Spleen (tissue), 11 donors: Measurements from ENCODE around the gene PDCD4. TPM values are rescaled to one million over a fixed set of nuclear protein-coding genes. Genes with fewer than 3 reads are reported as not detected.

Experiments used
- DNase-seq: peaks from one replicate; pipeline ENCODE4 v3.0.0-alpha.2; 2020
- H3K27ac ChIP-seq, 8 donors: fragments of 200-600 bp; sonication (generic) in 7 of 8; 1 replicate in 4 of 8; 2 replicates in 4 of 8; pipeline versions ENCODE4 v1.5.0 to v1.8.0; 2016 to 2021; ENCODE audit warnings: inconsistent platforms in 4 of 8, mild to moderate bottlenecking in 4 of 8, moderate library complexity in 1 of 8
- H3K27me3 ChIP-seq, 7 donors: fragments of 200-600 bp; sonication (generic) in 6 of 7; replicated peaks in 1 of 7; 1 replicate in 4 of 7; 2 replicates in 3 of 7; pipeline versions ENCODE4 v1.5.0 to v1.8.0; 2016 to 2021; ENCODE audit warnings: inconsistent platforms in 3 of 7, mild to moderate bottlenecking in 1 of 7
- H3K36me3 ChIP-seq, 6 donors: fragments of 200-600 bp; sonication (generic) in 5 of 6; 1 replicate in 4 of 6; 2 replicates in 2 of 6; pipeline versions ENCODE4 v1.5.0 to v1.8.0; 2016 to 2021; ENCODE audit warnings: inconsistent platforms in 2 of 6
- H3K4me1 ChIP-seq, 6 donors: fragments of 200-600 bp; sonication (generic) in 5 of 6; 1 replicate in 3 of 6; 2 replicates in 3 of 6; pipeline versions ENCODE4 v1.5.0 to v1.8.0; 2016 to 2021; ENCODE audit warnings: inconsistent platforms in 3 of 6
- H3K4me3 ChIP-seq, 8 donors: fragments of 200-600 bp; sonication (generic) in 7 of 8; 1 replicate in 4 of 8; 2 replicates in 4 of 8; pipeline versions ENCODE4 v1.5.0 to v1.8.0; 2016 to 2021; ENCODE audit warnings: inconsistent platforms in 4 of 8, mild to moderate bottlenecking in 4 of 8, moderate library complexity in 2 of 8
- H3K9me3 ChIP-seq, 8 donors: fragments of 200-600 bp; sonication (generic) in 7 of 8; 1 replicate in 4 of 8; 2 replicates in 4 of 8; pipeline versions ENCODE4 v1.5.0 to v1.8.0; 2016 to 2021; ENCODE audit warnings: inconsistent platforms in 4 of 8
- POLR2A ChIP-seq, 3 donors: fragments of 450-650 bp; IDR thresholded peaks; one replicate each; pipeline ENCODE4 v1.5.1; 2017; ENCODE audit warnings: antibody characterized with exemption in 3 of 3, mild to moderate bottlenecking in 1 of 3
- POLR2AphosphoS5 ChIP-seq, 3 donors: sonication (generic); formaldehyde crosslinking; IDR thresholded peaks; one replicate each; pipeline ENCODE4 v1.5.1; 2017; ENCODE audit warnings: antibody characterized with exemption in 3 of 3
- WGBS, 5 donors: extraction: QIAGEN DNeasy Blood & Tissue Kit in 3 of 5; methylation state at CpG; one replicate each; pipeline versions ENCODE4 v1.1.5 to v1.1.7; 2013 to 2018; 5-methylcytosine and 5-hydroxymethylcytosine counted together
- intact Hi-C: fragments of 100-400 bp; cut with DNase I; formaldehyde crosslinking; loops from one replicate; pipeline ENCODE4 v1.15.0; 2023; ENCODE audit warnings: low total_unique reads
- polyA plus RNA-seq, 3 donors: library from polyadenylated mRNA; stranded (reverse); fragments of 200-250 nt; gene quantifications; one replicate each; pipeline ENCODE4 v1.2.1, GENCODE V29; 2013
- total RNA-seq, 7 donors: library from RNA; depleted of rRNA in 3 of 7; stranded (reverse); fragments of >200 nt in 3 of 7; fragmentation: NEBNext Ultra II Directional in 4 of 7; extraction: Animal tissue kit (Norgen Biotek cat#: 25700) in 4 of 7; gene quantifications; one replicate each; pipeline versions ENCODE4 v1.1.0 to v1.2.1, GENCODE V29; 2016 to 2021
- TF ChIP-seq, protein P1 (sequence below), 11 experiments: fragments of 200-600 bp in 7 of 11; fragments of 450-650 bp in 4 of 11; sonication (generic) in 4 of 11; IDR thresholded peaks in 8 of 11; conservative IDR thresholded peaks in 3 of 11; 1 replicate in 7 of 11; 2 replicates in 4 of 11; pipeline versions ENCODE4 v1.4.0 to v1.8.0; 2016 to 2021; ENCODE audit warnings: antibody characterized with exemption in 11 of 11, inconsistent platforms in 4 of 11, mild to moderate bottlenecking in 1 of 11
- donor health status: healthy with polysubstance abuse.
- donor health status: DM: no; HTN: no; CAD: no; lungs with moderate emphysema.
- donor health status: DM: no; HTN: no; CAD: no.
- donor health status: Bipolar disorder and iron deficiency.
- donor health status: healthy.
- donor health status: DM: no; HTN: no; CAD: no.
- donor health status: DM: yes; HTN: yes; CAD: no.

Gene PDCD4
- total and polyA plus RNA-seq, 10 donors = 121 to 204 (median 161) TPM

DNA sequence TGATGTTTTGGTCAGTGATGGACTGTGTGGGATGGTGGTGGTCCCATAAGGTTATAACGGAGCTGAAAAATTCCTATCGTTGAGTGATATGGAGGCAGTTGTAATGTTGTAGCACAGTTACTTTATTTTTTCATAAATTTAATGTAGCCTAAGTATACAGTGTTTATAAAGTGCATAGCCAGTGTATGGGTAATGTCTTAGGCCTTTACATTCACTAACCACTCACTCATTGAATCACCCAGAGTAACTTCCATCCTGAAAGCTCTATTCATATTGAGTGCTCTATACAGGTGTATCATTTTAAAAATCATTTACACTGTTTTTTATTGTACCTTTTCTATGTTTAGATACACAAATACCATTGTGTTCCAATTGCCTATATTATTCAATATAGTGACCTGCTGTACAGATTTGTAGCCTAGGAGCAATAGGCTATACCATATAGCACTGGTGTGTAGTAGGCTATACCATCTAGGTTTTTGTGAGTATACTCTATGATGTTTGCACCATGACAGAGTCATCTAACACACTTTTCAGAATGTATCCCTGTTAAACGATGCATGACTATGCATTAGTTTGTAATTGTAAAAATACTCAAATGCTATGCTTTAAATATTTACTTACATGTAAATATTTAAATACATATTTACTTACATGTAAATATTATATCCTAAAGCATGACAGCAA lies 21.0 kb downstream of the PDCD4 start:
- DNase-seq = no peak
- H3K27me3 ChIP-seq = no peaks in the 10 kb centered on the region
- H3K4me1 ChIP-seq = peaks cover 0 to 92% (median 35%) of the 10 kb centered on the region in 6 donors
- no peaks in the 10 kb centered on the region for H3K9me3 ChIP-seq
- intact Hi-C loops = loop anchor here (5.0 kb wide), 2 partner anchors 90 to 145 kb away; no protein-coding TSS in a partner anchor
- no peak overlapping the region for H3K27ac ChIP-seq
- H3K4me3 ChIP-seq = no peak overlapping the region
- 92 to 95% (median 94%) methylated on average over 3 of the region's 3 CpGs for WGBS, 5 donors
- TF ChIP-seq POLR2AphosphoS5 (IDR thresholded peaks at IDR 0.05) (no peak), POLR2A (IDR thresholded peaks at IDR 0.05) (no peak)
- TF ChIP-seq, protein P1, sequence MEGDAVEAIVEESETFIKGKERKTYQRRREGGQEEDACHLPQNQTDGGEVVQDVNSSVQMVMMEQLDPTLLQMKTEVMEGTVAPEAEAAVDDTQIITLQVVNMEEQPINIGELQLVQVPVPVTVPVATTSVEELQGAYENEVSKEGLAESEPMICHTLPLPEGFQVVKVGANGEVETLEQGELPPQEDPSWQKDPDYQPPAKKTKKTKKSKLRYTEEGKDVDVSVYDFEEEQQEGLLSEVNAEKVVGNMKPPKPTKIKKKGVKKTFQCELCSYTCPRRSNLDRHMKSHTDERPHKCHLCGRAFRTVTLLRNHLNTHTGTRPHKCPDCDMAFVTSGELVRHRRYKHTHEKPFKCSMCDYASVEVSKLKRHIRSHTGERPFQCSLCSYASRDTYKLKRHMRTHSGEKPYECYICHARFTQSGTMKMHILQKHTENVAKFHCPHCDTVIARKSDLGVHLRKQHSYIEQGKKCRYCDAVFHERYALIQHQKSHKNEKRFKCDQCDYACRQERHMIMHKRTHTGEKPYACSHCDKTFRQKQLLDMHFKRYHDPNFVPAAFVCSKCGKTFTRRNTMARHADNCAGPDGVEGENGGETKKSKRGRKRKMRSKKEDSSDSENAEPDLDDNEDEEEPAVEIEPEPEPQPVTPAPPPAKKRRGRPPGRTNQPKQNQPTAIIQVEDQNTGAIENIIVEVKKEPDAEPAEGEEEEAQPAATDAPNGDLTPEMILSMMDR (IDR thresholded peaks at IDR 0.05 in 8 of 11, conservative IDR thresholded peaks at IDR 0.05 in 3 of 11) = no peak
- H3K36me3 ChIP-seq = peaks cover 0 to 99% (median 66%) of the 10 kb centered on the region in 6 donors

DNA sequence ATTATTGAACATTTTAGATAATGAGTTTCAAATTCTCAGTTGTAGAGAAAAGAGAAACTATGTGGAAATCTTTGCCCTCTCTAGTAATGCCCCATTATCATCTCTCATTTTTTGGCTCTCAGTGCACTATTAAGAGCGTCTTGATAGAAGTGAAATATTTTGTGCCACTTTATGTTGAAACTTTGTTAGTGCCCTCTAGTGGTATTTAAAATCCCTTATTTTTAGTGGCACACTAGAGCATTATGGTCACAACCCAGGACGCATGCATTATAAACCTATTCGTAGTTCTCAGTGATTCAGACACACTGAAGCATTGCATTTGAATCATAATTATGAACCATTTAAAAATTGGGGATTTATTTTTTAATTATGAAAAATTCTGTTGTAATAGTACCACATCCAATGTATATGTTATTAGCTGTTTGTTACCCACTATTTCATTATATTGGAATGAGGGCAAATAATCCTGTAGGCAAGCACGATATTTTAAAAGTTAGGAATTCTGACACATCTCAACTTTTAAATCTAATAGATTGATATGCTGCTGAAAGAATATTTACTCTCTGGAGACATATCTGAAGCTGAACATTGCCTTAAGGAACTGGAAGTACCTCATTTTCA lies 21.9 kb downstream of the PDCD4 start:
- H3K4me1 ChIP-seq = peaks cover 0 to 87% (median 35%) of the 10 kb centered on the region in 6 donors
- peaks cover 0 to 99% (median 69%) of the 10 kb centered on the region in 6 donors for H3K36me3 ChIP-seq
- no peaks in the 10 kb centered on the region for H3K27me3 ChIP-seq
- intact Hi-C loops = loop anchor here (5.0 kb wide), 2 partner anchors 91 to 146 kb away; no protein-coding TSS in a partner anchor
- peak overlapping the region in 1 of 8 donors; percentile 5 for H3K27ac ChIP-seq
- TF ChIP-seq POLR2A (IDR thresholded peaks at IDR 0.05) (no peak), POLR2AphosphoS5 (IDR thresholded peaks at IDR 0.05) (no peak)
- TF ChIP-seq, protein P1 (IDR thresholded peaks at IDR 0.05 in 8 of 11, conservative IDR thresholded peaks at IDR 0.05 in 3 of 11) = peak in 10 of 11 experiments; percentile 36 to 76 (median 66)
- WGBS, 5 donors = 35 to 47% (median 38%) methylated on average over 4 of the region's 4 CpGs
- DNase-seq = no peak
- H3K4me3 ChIP-seq = no peak overlapping the region
- H3K9me3 ChIP-seq = no peaks in the 10 kb centered on the region

DNA sequence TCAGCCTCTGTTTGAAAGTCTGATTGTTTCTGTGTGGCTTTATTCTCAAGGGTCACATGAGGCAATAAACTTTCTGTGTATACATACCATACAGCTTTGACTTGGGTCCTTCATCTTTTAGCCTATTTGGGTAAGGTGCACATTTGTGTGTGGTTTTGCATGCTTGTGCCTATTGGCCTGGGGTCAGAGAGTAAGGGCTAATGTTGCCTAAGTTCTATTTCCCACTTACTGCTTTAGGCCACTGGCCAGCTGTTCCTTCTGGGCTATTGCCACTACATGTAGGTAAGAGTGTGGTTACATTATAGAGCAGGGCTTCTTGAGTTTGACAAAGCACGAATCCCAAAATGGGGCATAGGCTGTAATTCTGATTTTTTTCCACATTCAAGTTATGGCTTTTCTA lies 25.5 kb downstream of the PDCD4 start:
- Histone ChIP-seq H3K4me1 (peaks cover 0 to 65% (median 32%) of the 10 kb centered on the region in 6 donors), H3K27me3 (no peaks in the 10 kb centered on the region), H3K27ac (no peak overlapping the region), H3K4me3 (no peak overlapping the region), H3K9me3 (no peaks in the 10 kb centered on the region), H3K36me3 (peaks cover 0 to 99% (median 69%) of the 10 kb centered on the region in 6 donors)
- TF ChIP-seq POLR2AphosphoS5 (IDR thresholded peaks at IDR 0.05) (peak in 1 of 3 donors; percentile 32), POLR2A (IDR thresholded peaks at IDR 0.05) (no peak)
- DNase-seq = no peak
- WGBS, 5 donors = 91 to 100% (median 96%) methylated on average over 1 of the region's 1 CpG
- intact Hi-C loops = no loop called here

DNA sequence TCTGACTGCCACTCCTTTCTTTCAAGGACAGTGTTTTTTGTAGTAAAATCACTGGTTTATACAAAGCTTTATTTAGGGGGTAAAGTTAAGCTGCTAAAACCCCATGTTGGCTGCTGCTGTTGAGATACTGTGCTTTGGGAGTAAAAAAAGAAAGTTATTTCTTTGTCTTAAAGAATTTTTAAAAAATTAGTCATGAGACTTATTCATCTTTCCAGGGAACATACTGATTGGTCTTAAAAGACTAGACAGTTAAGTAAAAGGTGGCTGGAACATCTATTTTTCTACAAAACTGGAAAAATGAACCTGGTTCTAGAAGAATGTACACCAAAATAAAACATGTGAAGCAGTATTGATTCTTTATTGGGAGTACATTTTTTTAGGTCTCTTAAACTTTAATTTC lies 26.7 kb downstream of the PDCD4 start:
- H3K27me3 ChIP-seq = no peaks in the 10 kb centered on the region
- intact Hi-C loops = no loop called here
- H3K4me1 ChIP-seq = peaks cover 0 to 56% (median 24%) of the 10 kb centered on the region in 6 donors
- H3K27ac ChIP-seq = no peak overlapping the region
- TF ChIP-seq POLR2A (IDR thresholded peaks at IDR 0.05) = no peak
- TF ChIP-seq, protein P1 (IDR thresholded peaks at IDR 0.05 in 8 of 11, conservative IDR thresholded peaks at IDR 0.05 in 3 of 11) = no peak
- no peak for TF ChIP-seq POLR2AphosphoS5 (IDR thresholded peaks at IDR 0.05)
- peaks cover 0 to 99% (median 64%) of the 10 kb centered on the region in 6 donors for H3K36me3 ChIP-seq
- H3K4me3 ChIP-seq = no peak overlapping the region
- DNase-seq = no peak
- H3K9me3 ChIP-seq = no peaks in the 10 kb centered on the region
